ENCODE measurements around the gene SLC22A31. TPM values are rescaled to one million over a fixed set of nuclear protein-coding genes. Genes with fewer than 3 reads are reported as not detected.

The SLC22A31 gene
- total RNA-seq, 1 experiment from 2014 or later = not detected

- Histone ChIP-seq H2AFZ (ENCODE audit: low read length) (no peak overlapping the region), H3K27me3 (ENCODE audit: low read length) (no peaks in the 10 kb centered on the region), H3K79me2 (ENCODE audit: low read length) (no peaks in the 10 kb centered on the region), H3K36me3 (ENCODE audit: insufficient read depth, low read length) (peaks cover 8% of the 10 kb centered on the region), H3K9me3 (ENCODE audit: low read length) (no peaks in the 10 kb centered on the region), H3K9ac (ENCODE audit: low read length) (no peak overlapping the region), H4K20me1 (ENCODE audit: insufficient read depth, low read depth, low read length) (no peaks in the 10 kb centered on the region), H3K4me1 (ENCODE audit: low read length) (no peaks in the 10 kb centered on the region), H3K27ac (ENCODE audit: low read length) (no peak overlapping the region), H3K9me2 (replicated peaks; ENCODE audit: insufficient read depth, low read length) (no peaks in the 10 kb centered on the region), H3K4me3 (ENCODE audit: low read length) (no peak overlapping the region), H3K4me2 (ENCODE audit: low read depth, low read length, poor library complexity, severe bottlenecking) (no peak overlapping the region)
- no peak for DNase-seq
Measured at GRCh38 chr16:89146211-89147005, 53.9 kb downstream of the SLC22A31 start.

Other genes starting within 250 kb of the SLC22A31 start
- not detected in 2 replicates for gene CBFA2T3, start 223.3 kb downstream of the SLC22A31 start, total RNA-seq (2014; rRNA removed; shearing (Covaris generic); ENCODE audit: low replicate concordance)
- 30.4 and 49.4 TPM in 2 replicates for gene ACSF3, start 106.7 kb downstream of the SLC22A31 start, total RNA-seq (2014; rRNA removed; shearing (Covaris generic); ENCODE audit: low replicate concordance)
- gene CDH15, start 28.8 kb downstream of the SLC22A31 start, total RNA-seq (2014; rRNA removed; shearing (Covaris generic); ENCODE audit: low replicate concordance) = 0.11 TPM in 1 of 2 replicates, not detected in the other
- gene ZNF778, start 17.2 kb upstream of the SLC22A31 start, total RNA-seq (2014; rRNA removed; shearing (Covaris generic); ENCODE audit: low replicate concordance) = 2.7 and 2.8 TPM in 2 replicates

Data from Karpas-422 (cell line).